ENCODE data around the gene POC1A. TPM values are rescaled to one million over a fixed set of nuclear protein-coding genes. Genes with fewer than 3 reads are reported as not detected.
A peak's percentile ranks its signal among the peaks of the same experiment; 100 is the strongest.

Gene POC1A
- polyA plus RNA-seq, 1 donor (not counting 4 experiments of a cell fraction or from before 2014, with no cell fraction given) = 11.5 TPM

DNA sequence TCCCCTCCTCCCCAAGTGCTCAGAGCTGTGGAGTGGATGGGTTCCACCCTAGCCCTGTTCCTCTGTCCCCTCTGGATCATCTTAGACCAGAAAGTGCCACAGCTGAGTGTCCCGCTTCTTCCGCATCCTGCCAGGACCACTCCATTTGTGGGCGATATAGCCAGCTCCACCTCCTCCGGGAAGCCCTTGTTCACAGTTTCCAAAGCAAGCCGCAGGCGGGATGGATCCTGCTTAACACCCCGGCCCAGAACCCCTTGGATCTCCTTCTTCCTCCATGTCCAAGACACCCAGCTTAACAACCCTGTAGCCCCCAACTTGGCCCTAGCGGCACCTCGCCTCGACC is 43.2 kb upstream of the POC1A start:
- H3K9me3 ChIP-seq (ENCODE audit: control insufficient read depth, low read depth, low read length) = no peaks in the 10 kb centered on the region
- H3K4me2 ChIP-seq (ENCODE audit: control insufficient read depth, extremely low read depth, insufficient read depth, low read depth, low read length) = peak overlapping the region; percentile 83
- DNase-seq (ENCODE audit: low read depth, low spot score) (no peak), FAIRE-seq (peak; percentile 13)
- H2AFZ ChIP-seq (ENCODE audit: control insufficient read depth, low read length) = peak overlapping the region; percentile 77
- H3K9ac ChIP-seq (ENCODE audit: control insufficient read depth, extremely low read depth, insufficient read depth, low read length) = peak overlapping the region; percentile 86
- TF ChIP-seq, protein P1, sequence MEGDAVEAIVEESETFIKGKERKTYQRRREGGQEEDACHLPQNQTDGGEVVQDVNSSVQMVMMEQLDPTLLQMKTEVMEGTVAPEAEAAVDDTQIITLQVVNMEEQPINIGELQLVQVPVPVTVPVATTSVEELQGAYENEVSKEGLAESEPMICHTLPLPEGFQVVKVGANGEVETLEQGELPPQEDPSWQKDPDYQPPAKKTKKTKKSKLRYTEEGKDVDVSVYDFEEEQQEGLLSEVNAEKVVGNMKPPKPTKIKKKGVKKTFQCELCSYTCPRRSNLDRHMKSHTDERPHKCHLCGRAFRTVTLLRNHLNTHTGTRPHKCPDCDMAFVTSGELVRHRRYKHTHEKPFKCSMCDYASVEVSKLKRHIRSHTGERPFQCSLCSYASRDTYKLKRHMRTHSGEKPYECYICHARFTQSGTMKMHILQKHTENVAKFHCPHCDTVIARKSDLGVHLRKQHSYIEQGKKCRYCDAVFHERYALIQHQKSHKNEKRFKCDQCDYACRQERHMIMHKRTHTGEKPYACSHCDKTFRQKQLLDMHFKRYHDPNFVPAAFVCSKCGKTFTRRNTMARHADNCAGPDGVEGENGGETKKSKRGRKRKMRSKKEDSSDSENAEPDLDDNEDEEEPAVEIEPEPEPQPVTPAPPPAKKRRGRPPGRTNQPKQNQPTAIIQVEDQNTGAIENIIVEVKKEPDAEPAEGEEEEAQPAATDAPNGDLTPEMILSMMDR (optimal IDR thresholded peaks at IDR 0.05 in 1 of 3, IDR thresholded peaks at IDR 0.05 in 1 of 3, conservative IDR thresholded peaks at IDR 0.05 in 1 of 3; ENCODE audit: extremely low read depth in 1 of 3, insufficient read depth in 2 of 3, low read length in 3 of 3) = no peak
- TF ChIP-seq EZH2 (IDR thresholded peaks at IDR 0.05; ENCODE audit: low read length) = no peak
- no peaks in the 10 kb centered on the region for H3K9me1 ChIP-seq (ENCODE audit: control insufficient read depth, extremely low read depth, insufficient read depth, low read length)
- H3K79me2 ChIP-seq (ENCODE audit: control insufficient read depth, insufficient read depth, low read length) = peaks cover 17% of the 10 kb centered on the region
- no peaks in the 10 kb centered on the region for H4K20me1 ChIP-seq (ENCODE audit: control insufficient read depth, extremely low read depth, insufficient read depth, low read length)
- dilution Hi-C loops (cut with MboI; ENCODE audit: extremely low pct_ligation_motif_present, low sequenced_read_pairs) = no loop called here
- peak overlapping the region; percentile 40 to 92 (median 62) for H3K4me3 ChIP-seq (ENCODE audit: control insufficient read depth in 2 of 3, extremely low read depth in 1 of 3, insufficient read depth in 2 of 3, low read depth in 1 of 3, low read length in 3 of 3)
- no peaks in the 10 kb centered on the region for H3K27me3 ChIP-seq (ENCODE audit: control insufficient read depth, extremely low read depth, insufficient read depth, low read length)
- H3K4me1 ChIP-seq (ENCODE audit: control insufficient read depth, extremely low read depth, insufficient read depth, low read length) = peaks cover 23% of the 10 kb centered on the region
- peak overlapping the region; percentile 58 for H3K27ac ChIP-seq (ENCODE audit: control insufficient read depth, insufficient read depth, low read length)
- H3K36me3 ChIP-seq (ENCODE audit: control insufficient read depth in 2 of 2, extremely low read depth in 1 of 2, insufficient read depth in 2 of 2, low read length in 2 of 2) = peaks cover 6 to 16% of the 10 kb centered on the region in 2 experiments

- Histone ChIP-seq H3K27me3 (ENCODE audit: control insufficient read depth, extremely low read depth, insufficient read depth, low read length) (no peaks in the 10 kb centered on the region), H3K79me2 (ENCODE audit: control insufficient read depth, insufficient read depth, low read length) (peaks cover 15% of the 10 kb centered on the region), H3K36me3 (ENCODE audit: control insufficient read depth in 2 of 2, extremely low read depth in 1 of 2, insufficient read depth in 2 of 2, low read length in 2 of 2) (peaks cover 4 to 12% of the 10 kb centered on the region in 2 experiments), H3K9me3 (ENCODE audit: control insufficient read depth, low read depth, low read length) (no peaks in the 10 kb centered on the region), H3K9me1 (ENCODE audit: control insufficient read depth, extremely low read depth, insufficient read depth, low read length) (no peaks in the 10 kb centered on the region), H2AFZ (ENCODE audit: control insufficient read depth, low read length) (no peak overlapping the region), H4K20me1 (ENCODE audit: control insufficient read depth, extremely low read depth, insufficient read depth, low read length) (no peaks in the 10 kb centered on the region), H3K4me3 (ENCODE audit: control insufficient read depth in 2 of 3, extremely low read depth in 1 of 3, insufficient read depth in 2 of 3, low read depth in 1 of 3, low read length in 3 of 3) (peak overlapping the region in 1 of 3 experiments; percentile 92), H3K4me1 (ENCODE audit: control insufficient read depth, extremely low read depth, insufficient read depth, low read length) (peaks cover 23% of the 10 kb centered on the region), H3K4me2 (ENCODE audit: control insufficient read depth, extremely low read depth, insufficient read depth, low read depth, low read length) (peak overlapping the region; percentile 83), H3K9ac (ENCODE audit: control insufficient read depth, extremely low read depth, insufficient read depth, low read length) (no peak overlapping the region), H3K27ac (ENCODE audit: control insufficient read depth, insufficient read depth, low read length) (peak overlapping the region; percentile 58)
- TF ChIP-seq EZH2 (IDR thresholded peaks at IDR 0.05; ENCODE audit: low read length) = no peak
- TF ChIP-seq, protein P1 (optimal IDR thresholded peaks at IDR 0.05 in 1 of 3, IDR thresholded peaks at IDR 0.05 in 1 of 3, conservative IDR thresholded peaks at IDR 0.05 in 1 of 3; ENCODE audit: extremely low read depth in 1 of 3, insufficient read depth in 2 of 3, low read length in 3 of 3) = no peak
- no peak for DNase-seq (ENCODE audit: low read depth, low spot score)
- dilution Hi-C loops (cut with MboI; ENCODE audit: extremely low pct_ligation_motif_present, low sequenced_read_pairs) = no loop called here
- peak; percentile 34 for FAIRE-seq
Measured at GRCh38 chr3:52196977-52197376, 42.8 kb upstream of the POC1A start.

Data from keratinocyte (primary cell).